Right lobe of liver (tissue), 4 donors: ENCODE measurements around the gene SIK2.

Experiments used
- POLR2A ChIP-seq: fragments of 450-650 bp; IDR thresholded peaks from one replicate; pipeline ENCODE4 v1.6.1; 2017; ENCODE audit warnings: antibody characterized with exemption, mild to moderate bottlenecking
- TF ChIP-seq, protein P1 (sequence below), 4 donors: fragments of 200-600 bp in 3 of 4; fragments of 450-650 bp in 1 of 4; IDR thresholded peaks; one replicate each; pipeline versions ENCODE4 v1.5.1 to v1.8.0; 2016 to 2022; ENCODE audit warnings: antibody characterized with exemption in 4 of 4, mild to moderate bottlenecking in 2 of 4
- donor health status: DM: no; HTN: no; CAD: no.
- donor health status: DM: no; HTN: no; CAD: no.
- donor health status: DM: no; HTN: yes; CAD: no.

DNA sequence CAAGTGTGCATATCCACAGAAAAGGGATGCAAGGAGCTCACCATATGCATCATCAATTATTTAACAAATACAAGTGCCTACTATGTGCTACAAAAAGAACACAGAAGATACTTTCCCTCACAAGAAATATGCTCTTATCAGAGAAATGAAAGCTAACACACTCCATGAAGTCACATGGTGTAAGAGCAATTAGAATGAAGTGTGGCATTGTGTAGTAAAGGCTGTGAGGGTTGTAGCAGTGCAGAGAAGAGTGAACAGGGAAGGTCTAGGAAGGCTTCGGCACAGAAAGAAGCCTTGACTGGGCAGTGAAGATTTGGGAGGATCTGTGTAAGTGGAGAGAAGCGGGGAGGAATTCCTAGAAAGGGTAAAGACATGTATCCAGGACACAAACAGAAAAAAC lies 141.5 kb downstream of the SIK2 start:
- no peak for TF ChIP-seq POLR2A
- TF ChIP-seq, protein P1, sequence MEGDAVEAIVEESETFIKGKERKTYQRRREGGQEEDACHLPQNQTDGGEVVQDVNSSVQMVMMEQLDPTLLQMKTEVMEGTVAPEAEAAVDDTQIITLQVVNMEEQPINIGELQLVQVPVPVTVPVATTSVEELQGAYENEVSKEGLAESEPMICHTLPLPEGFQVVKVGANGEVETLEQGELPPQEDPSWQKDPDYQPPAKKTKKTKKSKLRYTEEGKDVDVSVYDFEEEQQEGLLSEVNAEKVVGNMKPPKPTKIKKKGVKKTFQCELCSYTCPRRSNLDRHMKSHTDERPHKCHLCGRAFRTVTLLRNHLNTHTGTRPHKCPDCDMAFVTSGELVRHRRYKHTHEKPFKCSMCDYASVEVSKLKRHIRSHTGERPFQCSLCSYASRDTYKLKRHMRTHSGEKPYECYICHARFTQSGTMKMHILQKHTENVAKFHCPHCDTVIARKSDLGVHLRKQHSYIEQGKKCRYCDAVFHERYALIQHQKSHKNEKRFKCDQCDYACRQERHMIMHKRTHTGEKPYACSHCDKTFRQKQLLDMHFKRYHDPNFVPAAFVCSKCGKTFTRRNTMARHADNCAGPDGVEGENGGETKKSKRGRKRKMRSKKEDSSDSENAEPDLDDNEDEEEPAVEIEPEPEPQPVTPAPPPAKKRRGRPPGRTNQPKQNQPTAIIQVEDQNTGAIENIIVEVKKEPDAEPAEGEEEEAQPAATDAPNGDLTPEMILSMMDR (IDR thresholded peaks at IDR 0.05) = no peak
